ENCODE measurements around the gene SDSL. TPM values are rescaled to one million over a fixed set of nuclear protein-coding genes. Genes with fewer than 3 reads are reported as not detected.

Gene SDSL
- polyA plus RNA-seq, 3 donors = 4.9 to 9.9 (median 8.0) TPM

Other genes with a start within 250 kb of the SDSL start
- gene DDX54, start 236.9 kb upstream of the SDSL start, polyA plus RNA-seq = 10 to 100 TPM; 25.8 to 49.2 (median 38.6) TPM
- gene RITA1, start 236.7 kb upstream of the SDSL start, polyA plus RNA-seq = 10 to 100 TPM in 1 of 3 donors, 1 to 10 TPM in 2; 8.4 to 10.3 (median 8.7) TPM
- 10 to 100 TPM; 26.4 to 41.7 (median 36.1) TPM for gene TPCN1, start 200.9 kb upstream of the SDSL start, polyA plus RNA-seq
- gene SLC8B1, start 87.3 kb upstream of the SDSL start, polyA plus RNA-seq = 10 to 100 TPM; 17.0 to 20.2 (median 17.5) TPM
- 10 to 100 TPM in 2 of 3 donors, 1 to 10 TPM in 1; 8.8 to 20.1 (median 12.5) TPM for gene PLBD2, start 63.8 kb upstream of the SDSL start, polyA plus RNA-seq
- gene SDS, start 18.5 kb upstream of the SDSL start, polyA plus RNA-seq = 1 to 10 TPM in 2 of 3 donors, under 1 TPM in 1; 0.13 to 2.9 (median 1.3) TPM
- under 1 TPM in 1 of 3 donors, not detected in 2; 0.10 TPM for gene LHX5, start 49.5 kb downstream of the SDSL start, polyA plus RNA-seq

Measured in adipose tissue (tissue), 3 donors.